Activated CD8-positive, alpha-beta T cell treated with anti-CD3 and anti-CD28 coated beads for 36 hours (primary cell): ENCODE results near the gene PVALB. TPM values are rescaled to one million over a fixed set of nuclear protein-coding genes. Genes with fewer than 3 reads are reported as not detected.

Source experiments
- ATAC-seq: fragments of 200-7000 bp; cut with Tn5 transposase; one replicate; pipeline ENCODE4 v1.10.0; 2021; ENCODE audit warnings: mild to moderate bottlenecking, moderate library complexity
- CTCF ChIA-PET: fragments of 350-600 bp; sonication (Branson Sonifier 250); formaldehyde crosslinking; loops from one replicate; lab custom pipeline; 2021; ENCODE audit warnings: antibody characterized with exemption; lab: Charles Lee
- POLR2A ChIA-PET: fragments of 350-600 bp; sonication (Branson Sonifier 250); formaldehyde crosslinking; loops from one replicate; lab custom pipeline; 2021; ENCODE audit warnings: antibody characterized with exemption; lab: Charles Lee
- DNase-seq: peaks from one replicate; pipeline ENCODE4 v3.0.0-alpha.2; 2020
- H3K27ac Mint-ChIP-seq: one replicate; pipeline ENCODE4 v1.8.0; 2021; ENCODE audit warnings: mild to moderate bottlenecking, mixed read lengths
- H3K27me3 Mint-ChIP-seq: one replicate; pipeline ENCODE4 v1.8.0; 2021; ENCODE audit warnings: mixed read lengths
- H3K36me3 Mint-ChIP-seq: one replicate; pipeline ENCODE4 v1.8.0; 2021; ENCODE audit warnings: low read depth, mixed read lengths
- H3K4me1 Mint-ChIP-seq: one replicate; pipeline ENCODE4 v1.8.0; 2021; ENCODE audit warnings: low read depth, mixed read lengths
- H3K4me3 Mint-ChIP-seq: one replicate; pipeline ENCODE4 v1.8.0; 2021; ENCODE audit warnings: mild to moderate bottlenecking, moderate library complexity, mixed read lengths
- H3K9me3 Mint-ChIP-seq: one replicate; pipeline ENCODE4 v1.8.0; 2021; ENCODE audit warnings: mixed read lengths
- CTCF ChIP-seq: fragments of 200-600 bp; IDR thresholded peaks from one replicate; pipeline ENCODE4 v1.8.0; 2022; ENCODE audit warnings: antibody characterized with exemption, mild to moderate bottlenecking
- intact Hi-C: fragments of 100-400 bp; cut with micrococcal nuclease; formaldehyde crosslinking; loops from one replicate; pipeline ENCODE4 v1.10.0; 2022
- total RNA-seq, 2 experiments: library from RNA; stranded (reverse); gene quantifications; one replicate each; pipeline ENCODE4 v1.2.3, GENCODE V29; 2021

The PVALB gene
- total RNA-seq, 2 experiments from 2014 or later = not detected

GRCh38 chr22:36860017-36860416 is 43.2 kb upstream of the PVALB start:
- H3K27me3 Mint-ChIP-seq = peaks cover 5% of the 10 kb centered on the region
- POLR2A ChIA-PET = interaction anchor here (0.9 to 1.1 kb wide), 2 partner anchors 8 to 9 kb away, joined by 3 read pairs; no protein-coding TSS in a partner anchor
- CTCF ChIA-PET = interaction anchor here (0.6 to 7.1 kb wide), 7 partner anchors 18 to 315 kb away, joined by 3 to 129 read pairs (median 4); partner anchors contain the start of gene IFT27
- intact Hi-C loops = no loop called here
- no peak overlapping the region for H3K4me3 Mint-ChIP-seq
- TF ChIP-seq CTCF = no peak
- H3K9me3 Mint-ChIP-seq = no peaks in the 10 kb centered on the region
- H3K4me1 Mint-ChIP-seq = peaks cover 34% of the 10 kb centered on the region
- DNase-seq (no peak), ATAC-seq (no peak)
- peak overlapping the region; percentile 96 for H3K27ac Mint-ChIP-seq
- H3K36me3 Mint-ChIP-seq = no peaks in the 10 kb centered on the region

GRCh38 chr22:36858966-36859365 is 42.1 kb upstream of the PVALB start:
- POLR2A ChIA-PET = no interaction called here
- DNase-seq = no peak
- intact Hi-C loops = loop anchor here (5.0 kb wide), 1 partner anchor 118 kb away; no protein-coding TSS in a partner anchor
- Mint-ChIP-seq H3K27me3 (peaks cover 5% of the 10 kb centered on the region), H3K4me3 (no peak overlapping the region), H3K9me3 (no peaks in the 10 kb centered on the region), H3K36me3 (no peaks in the 10 kb centered on the region), H3K4me1 (peaks cover 31% of the 10 kb centered on the region), H3K27ac (peak overlapping the region; percentile 41)
- no peak for TF ChIP-seq CTCF
- CTCF ChIA-PET = interaction anchor here (1.0 to 7.1 kb wide), 8 partner anchors 19 to 314 kb away, joined by 3 to 129 read pairs (median 4); partner anchors contain the start of gene IFT27
- ATAC-seq = no peak

GRCh38 chr22:36858156-36858555 is 41.3 kb upstream of the PVALB start:
- no peak overlapping the region for H3K27ac Mint-ChIP-seq
- H3K4me3 Mint-ChIP-seq = no peak overlapping the region
- no peak for ATAC-seq
- POLR2A ChIA-PET = no interaction called here
- peaks cover 37% of the 10 kb centered on the region for H3K4me1 Mint-ChIP-seq
- intact Hi-C loops = loop anchor here (5.0 kb wide), 1 partner anchor 119 kb away; no protein-coding TSS in a partner anchor
- CTCF ChIA-PET = interaction anchor here (0.9 to 7.1 kb wide), 9 partner anchors 10 to 306 kb away, joined by 3 to 129 read pairs (median 9); partner anchors contain the start of gene IFT27
- peaks cover 5% of the 10 kb centered on the region for H3K27me3 Mint-ChIP-seq
- no peak for DNase-seq
- H3K36me3 Mint-ChIP-seq = peaks cover 3% of the 10 kb centered on the region
- no peaks in the 10 kb centered on the region for H3K9me3 Mint-ChIP-seq
- TF ChIP-seq CTCF = no peak

GRCh38 chr22:36856792-36857135 is 39.9 kb upstream of the PVALB start:
- no peak for ATAC-seq
- no peak overlapping the region for H3K4me3 Mint-ChIP-seq
- H3K36me3 Mint-ChIP-seq = peaks cover 3% of the 10 kb centered on the region
- CTCF ChIA-PET = interaction anchor here (0.9 to 7.1 kb wide), 46 partner anchors 9 to 453 kb away, joined by 3 to 129 read pairs (median 7); partner anchors contain the start of genes CSF2RB, EIF3D and IFT27
- H3K27ac Mint-ChIP-seq = peak overlapping the region; percentile 3
- TF ChIP-seq CTCF = no peak
- peaks cover 5% of the 10 kb centered on the region for H3K27me3 Mint-ChIP-seq
- intact Hi-C loops = loop anchor here (2.0 to 5.0 kb wide), 2 partner anchors 74 to 121 kb away; no protein-coding TSS in a partner anchor
- DNase-seq = no peak
- POLR2A ChIA-PET = interaction anchor here (1.2 kb wide), 1 partner anchor 75 kb away, joined by 3 read pairs; no protein-coding TSS in a partner anchor
- H3K4me1 Mint-ChIP-seq = peaks cover 30% of the 10 kb centered on the region
- no peaks in the 10 kb centered on the region for H3K9me3 Mint-ChIP-seq

GRCh38 chr22:36856121-36856791 is 39.4 kb upstream of the PVALB start:
- CTCF ChIA-PET = interaction anchor here (0.5 to 7.1 kb wide), 77 partner anchors 9 to 454 kb away, joined by 3 to 129 read pairs (median 4); partner anchors contain the start of genes CSF2RB, EIF3D and IFT27
- Mint-ChIP-seq H3K27ac (peak overlapping the region; percentile 3), H3K9me3 (no peaks in the 10 kb centered on the region), H3K27me3 (peaks cover 5% of the 10 kb centered on the region), H3K4me1 (peaks cover 24% of the 10 kb centered on the region), H3K4me3 (no peak overlapping the region), H3K36me3 (peaks cover 3% of the 10 kb centered on the region)
- TF ChIP-seq CTCF = peak; percentile 100
- intact Hi-C loops = loop anchor here (2.0 to 5.0 kb wide), 2 partner anchors 73 to 121 kb away; no protein-coding TSS in a partner anchor
- ATAC-seq (peak; percentile 46), DNase-seq (peak; percentile 95)
- POLR2A ChIA-PET = interaction anchor here (1.2 kb wide), 1 partner anchor 74 kb away, joined by 3 read pairs; no protein-coding TSS in a partner anchor
